EH (cell line): ENCODE results near the gene CEP70.

Experiments used
- DNase-seq: peaks from one replicate; pipeline ENCODE4 v3.0.0-alpha.2; 2015; ENCODE audit warnings: low read depth

The CEP70 gene

GRCh38 chr3:138450704-138451424, 143.2 kb downstream of the CEP70 start:
- DNase-seq = no peak

- DNase-seq = no peak
Observed at GRCh38 chr3:138450181-138450580, 143.9 kb downstream of the CEP70 start.

GRCh38 chr3:138449490-138449889, 144.6 kb downstream of the CEP70 start:
- no peak for DNase-seq

- DNase-seq = no peak
Observed at GRCh38 chr3:138448631-138449030, 145.4 kb downstream of the CEP70 start.

GRCh38 chr3:138445654-138446053, 148.4 kb downstream of the CEP70 start:
- DNase-seq = no peak

- no peak for DNase-seq
Observed at GRCh38 chr3:138445236-138445635, 148.8 kb downstream of the CEP70 start.
